Fibroblast of lung (primary cell): ENCODE measurements around the gene ALDOA.

ENCODE experiments used
- EZH2 ChIP-seq: IDR thresholded peaks from 2 replicates; pipeline ENCODE4 v1.5.1; 2012; ENCODE audit warnings: low read length, control low read depth, mild to moderate bottlenecking; ENCODE audit errors: missing control alignments
- TF ChIP-seq, protein P1 (sequence below), 2 donors: IDR thresholded peaks in 1 of 2; conservative IDR thresholded peaks in 1 of 2; 1 replicate in 1 of 2; 2 replicates in 1 of 2; pipeline ENCODE4 v1.5.1; 2011 to 2012; ENCODE audit warnings: low read length in 2 of 2, control low read depth in 1 of 2, inconsistent platforms in 1 of 2, low read depth in 1 of 2, mild to moderate bottlenecking in 1 of 2

DNA sequence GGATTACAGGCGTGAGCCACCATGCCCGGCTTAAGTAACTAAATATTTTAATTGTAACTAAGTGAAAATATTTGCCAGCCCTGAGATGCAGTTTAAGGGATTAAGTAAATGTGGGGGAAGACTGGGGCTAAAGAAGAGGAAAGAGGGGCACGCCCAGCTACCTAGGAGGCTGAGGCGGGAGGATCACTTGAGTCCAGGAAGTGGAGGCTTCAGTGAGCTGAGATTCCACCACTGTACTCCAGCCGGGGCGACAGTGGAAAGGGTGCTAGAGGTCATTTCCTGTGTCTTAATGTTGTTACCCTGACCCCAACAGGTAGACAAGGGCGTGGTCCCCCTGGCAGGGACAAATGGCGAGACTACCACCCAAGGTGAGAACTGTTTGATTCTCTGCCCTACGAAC lies 2.8 kb downstream of the ALDOA start:
- TF ChIP-seq, protein P1, sequence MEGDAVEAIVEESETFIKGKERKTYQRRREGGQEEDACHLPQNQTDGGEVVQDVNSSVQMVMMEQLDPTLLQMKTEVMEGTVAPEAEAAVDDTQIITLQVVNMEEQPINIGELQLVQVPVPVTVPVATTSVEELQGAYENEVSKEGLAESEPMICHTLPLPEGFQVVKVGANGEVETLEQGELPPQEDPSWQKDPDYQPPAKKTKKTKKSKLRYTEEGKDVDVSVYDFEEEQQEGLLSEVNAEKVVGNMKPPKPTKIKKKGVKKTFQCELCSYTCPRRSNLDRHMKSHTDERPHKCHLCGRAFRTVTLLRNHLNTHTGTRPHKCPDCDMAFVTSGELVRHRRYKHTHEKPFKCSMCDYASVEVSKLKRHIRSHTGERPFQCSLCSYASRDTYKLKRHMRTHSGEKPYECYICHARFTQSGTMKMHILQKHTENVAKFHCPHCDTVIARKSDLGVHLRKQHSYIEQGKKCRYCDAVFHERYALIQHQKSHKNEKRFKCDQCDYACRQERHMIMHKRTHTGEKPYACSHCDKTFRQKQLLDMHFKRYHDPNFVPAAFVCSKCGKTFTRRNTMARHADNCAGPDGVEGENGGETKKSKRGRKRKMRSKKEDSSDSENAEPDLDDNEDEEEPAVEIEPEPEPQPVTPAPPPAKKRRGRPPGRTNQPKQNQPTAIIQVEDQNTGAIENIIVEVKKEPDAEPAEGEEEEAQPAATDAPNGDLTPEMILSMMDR (conservative IDR thresholded peaks at IDR 0.05 in 1 of 2, IDR thresholded peaks at IDR 0.05 in 1 of 2; ENCODE audit: low read depth in 1 of 2, low read length in 2 of 2), result no peak
- no peak for TF ChIP-seq EZH2
